ENCODE data around the gene PDE4D. TPM values are rescaled to one million over a fixed set of nuclear protein-coding genes. Genes with fewer than 3 reads are reported as not detected.

The PDE4D gene
- total RNA-seq, 1 donor from 2014 or later, result 14.2 TPM

DNA sequence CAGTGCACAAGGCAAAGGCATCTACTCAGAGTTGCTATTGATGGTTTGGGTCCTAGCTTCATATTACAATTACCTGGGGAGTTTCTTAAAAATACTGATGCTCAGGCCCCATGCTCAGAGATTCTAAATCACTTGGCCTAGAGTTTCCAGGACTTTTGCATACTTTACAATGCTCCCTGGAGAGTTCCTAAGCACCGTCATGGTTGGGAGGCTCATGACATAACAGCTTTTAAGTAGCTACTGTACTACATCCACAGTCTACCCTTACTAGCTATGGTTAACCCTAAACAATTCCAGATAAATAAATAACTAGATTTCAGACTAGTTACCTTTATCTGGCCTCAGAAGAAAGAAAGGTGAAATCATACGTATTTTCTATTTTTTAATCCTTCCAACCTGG, 414.4 kb downstream of the PDE4D start:
- H3K27ac ChIP-seq (ENCODE audit: low read depth, low read length), result no peak overlapping the region
- H3K4me1 ChIP-seq (ENCODE audit: insufficient read depth, low read length), result no peaks in the 10 kb centered on the region
- no peaks in the 10 kb centered on the region for H4K20me1 ChIP-seq (ENCODE audit: insufficient read depth, low read length)
- H3K9me3 ChIP-seq (ENCODE audit: insufficient read depth, low read depth, low read length), result no peaks in the 10 kb centered on the region
- no peaks in the 10 kb centered on the region for H3K79me2 ChIP-seq (ENCODE audit: insufficient read depth, low read length)
- TF ChIP-seq CTCF (IDR thresholded peaks at IDR 0.05; ENCODE audit: insufficient read depth, low read depth, low read length), result no peak
- no peak for TF ChIP-seq EZH2 (IDR thresholded peaks at IDR 0.05; ENCODE audit: insufficient read depth, low read length)
- H3K27me3 ChIP-seq (ENCODE audit: insufficient read depth, low read length), result no peaks in the 10 kb centered on the region
- no peaks in the 10 kb centered on the region for H3K36me3 ChIP-seq (ENCODE audit: insufficient read depth, low read length)
- Mint-ChIP-seq H3K4me3 (ENCODE audit: unreplicated experiment) (no peak overlapping the region), H3K36me3 (ENCODE audit: low read depth, unreplicated experiment) (no peaks in the 10 kb centered on the region), H3K27ac (ENCODE audit: unreplicated experiment) (no peak overlapping the region), H3K27me3 (ENCODE audit: low read depth, unreplicated experiment) (no peaks in the 10 kb centered on the region), H3K9me3 (ENCODE audit: unreplicated experiment) (no peaks in the 10 kb centered on the region), H3K4me1 (ENCODE audit: low read depth, unreplicated experiment) (peaks cover 13% of the 10 kb centered on the region)
- no peak for DNase-seq (ENCODE audit: low read depth)
- H2AFZ ChIP-seq (ENCODE audit: low read depth, low read length), result no peak overlapping the region
- no peak overlapping the region for H3K4me3 ChIP-seq (ENCODE audit: insufficient read depth, low read depth, low read length)
- no peak for FAIRE-seq
- no peak overlapping the region for H3K4me2 ChIP-seq (ENCODE audit: low read length)
- no peak overlapping the region for H3K9ac ChIP-seq (ENCODE audit: low read length)

GRCh38 chr5:59474324-59474723, 419.2 kb downstream of the PDE4D start:
- FAIRE-seq (no peak), DNase-seq (ENCODE audit: low read depth) (no peak)
- H3K9me3 Mint-ChIP-seq (ENCODE audit: unreplicated experiment), result no peaks in the 10 kb centered on the region
- TF ChIP-seq CTCF (IDR thresholded peaks at IDR 0.05; ENCODE audit: insufficient read depth, low read depth, low read length), result no peak
- TF ChIP-seq EZH2 (IDR thresholded peaks at IDR 0.05; ENCODE audit: insufficient read depth, low read length), result no peak
- no peaks in the 10 kb centered on the region for H3K4me1 Mint-ChIP-seq (ENCODE audit: low read depth, unreplicated experiment)
- H3K36me3 Mint-ChIP-seq (ENCODE audit: low read depth, unreplicated experiment), result no peaks in the 10 kb centered on the region
- no peak overlapping the region for H3K4me2 ChIP-seq (ENCODE audit: low read length)
- H3K4me1 ChIP-seq (ENCODE audit: insufficient read depth, low read length), result no peaks in the 10 kb centered on the region
- H3K27ac ChIP-seq (ENCODE audit: low read depth, low read length), result no peak overlapping the region
- H3K4me3 ChIP-seq (ENCODE audit: insufficient read depth, low read depth, low read length), result no peak overlapping the region
- no peak overlapping the region for H2AFZ ChIP-seq (ENCODE audit: low read depth, low read length)
- no peaks in the 10 kb centered on the region for H3K27me3 ChIP-seq (ENCODE audit: insufficient read depth, low read length)
- H3K79me2 ChIP-seq (ENCODE audit: insufficient read depth, low read length), result no peaks in the 10 kb centered on the region
- H3K27ac Mint-ChIP-seq (ENCODE audit: unreplicated experiment), result no peak overlapping the region
- no peak overlapping the region for H3K4me3 Mint-ChIP-seq (ENCODE audit: unreplicated experiment)
- H3K27me3 Mint-ChIP-seq (ENCODE audit: low read depth, unreplicated experiment), result no peaks in the 10 kb centered on the region
- H3K9ac ChIP-seq (ENCODE audit: low read length), result no peak overlapping the region
- H3K9me3 ChIP-seq (ENCODE audit: insufficient read depth, low read depth, low read length), result no peaks in the 10 kb centered on the region
- no peaks in the 10 kb centered on the region for H4K20me1 ChIP-seq (ENCODE audit: insufficient read depth, low read length)
- no peaks in the 10 kb centered on the region for H3K36me3 ChIP-seq (ENCODE audit: insufficient read depth, low read length)

DNA sequence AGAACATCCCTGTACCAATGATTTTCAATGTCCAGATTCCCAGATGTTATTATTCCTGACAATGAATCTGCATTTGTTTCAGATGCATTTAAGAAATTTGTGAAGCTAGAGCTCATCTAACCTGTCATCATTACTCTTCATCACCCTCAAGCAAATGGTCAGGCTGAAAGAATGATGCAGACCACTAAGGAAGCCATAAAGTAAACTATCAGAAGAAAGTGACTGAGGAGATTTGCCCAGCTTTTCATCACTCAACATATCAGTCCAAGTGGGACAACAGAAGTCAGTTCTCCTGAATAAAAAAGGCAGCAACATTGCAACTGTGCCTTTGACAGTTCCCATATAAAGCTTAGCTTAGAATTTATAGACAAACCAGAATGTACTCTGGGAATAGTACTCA, 419.9 kb downstream of the PDE4D start:
- Mint-ChIP-seq H3K36me3 (ENCODE audit: low read depth, unreplicated experiment) (no peaks in the 10 kb centered on the region), H3K4me1 (ENCODE audit: low read depth, unreplicated experiment) (no peaks in the 10 kb centered on the region), H3K27ac (ENCODE audit: unreplicated experiment) (no peak overlapping the region), H3K27me3 (ENCODE audit: low read depth, unreplicated experiment) (no peaks in the 10 kb centered on the region), H3K4me3 (ENCODE audit: unreplicated experiment) (no peak overlapping the region), H3K9me3 (ENCODE audit: unreplicated experiment) (no peaks in the 10 kb centered on the region)
- TF ChIP-seq EZH2 (IDR thresholded peaks at IDR 0.05; ENCODE audit: insufficient read depth, low read length) (no peak), CTCF (IDR thresholded peaks at IDR 0.05; ENCODE audit: insufficient read depth, low read depth, low read length) (no peak)
- no peaks in the 10 kb centered on the region for H3K27me3 ChIP-seq (ENCODE audit: insufficient read depth, low read length)
- H3K27ac ChIP-seq (ENCODE audit: low read depth, low read length), result no peak overlapping the region
- no peak overlapping the region for H3K4me3 ChIP-seq (ENCODE audit: insufficient read depth, low read depth, low read length)
- no peaks in the 10 kb centered on the region for H3K9me3 ChIP-seq (ENCODE audit: insufficient read depth, low read depth, low read length)
- no peak overlapping the region for H3K9ac ChIP-seq (ENCODE audit: low read length)
- no peaks in the 10 kb centered on the region for H3K4me1 ChIP-seq (ENCODE audit: insufficient read depth, low read length)
- FAIRE-seq (no peak), DNase-seq (ENCODE audit: low read depth) (peak; percentile 10)
- no peaks in the 10 kb centered on the region for H3K79me2 ChIP-seq (ENCODE audit: insufficient read depth, low read length)
- H4K20me1 ChIP-seq (ENCODE audit: insufficient read depth, low read length), result no peaks in the 10 kb centered on the region
- H2AFZ ChIP-seq (ENCODE audit: low read depth, low read length), result no peak overlapping the region
- no peak overlapping the region for H3K4me2 ChIP-seq (ENCODE audit: low read length)
- H3K36me3 ChIP-seq (ENCODE audit: insufficient read depth, low read length), result no peaks in the 10 kb centered on the region

All from astrocyte (in vitro differentiated cells and primary cell).